Kidney tubule cell (primary cell): ENCODE measurements around the gene PSMB2.
"Not testable (repeated sequence)": the region's sequence is repeated elsewhere in the genome, so short reads cannot be mapped to it uniquely, and the experiment has no call there.

Source experiments
- DNase-seq: peaks from one replicate; pipeline ENCODE4 v3.0.0-alpha.2; 2018; ENCODE audit warnings: low spot score

Gene PSMB2

DNA sequence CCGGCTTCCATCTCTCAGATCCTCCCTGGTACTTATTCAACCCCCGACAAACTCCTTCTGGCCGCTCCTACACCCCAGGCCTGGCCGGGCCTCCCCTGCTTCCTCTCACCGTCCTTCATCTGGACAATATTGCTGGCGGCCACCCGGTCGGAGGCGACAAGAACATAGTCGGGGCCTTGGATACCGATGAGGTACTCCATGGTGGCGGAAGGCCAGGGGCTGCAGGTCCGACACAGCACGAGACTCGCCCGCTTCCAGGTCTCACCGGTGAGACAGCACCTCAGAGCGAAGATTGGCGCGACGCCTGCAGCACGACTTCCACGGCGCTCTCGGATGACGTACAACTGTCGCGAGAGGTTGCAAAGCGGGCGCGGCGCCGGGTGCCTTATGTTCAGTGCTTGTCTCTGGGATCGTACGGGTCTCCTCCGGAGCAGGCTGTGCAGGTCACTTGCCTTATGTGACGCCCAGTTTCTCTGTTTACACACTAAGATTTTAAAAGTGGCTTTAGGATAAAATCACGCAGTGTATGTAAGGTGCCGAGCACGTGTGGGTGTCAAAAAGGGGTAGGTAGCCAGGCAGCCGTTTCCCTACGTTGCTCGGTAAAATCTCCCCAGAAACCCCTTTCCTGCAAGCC, at the start of gene PSMB2:
PSMB2 (minus strand) TSS at position 294 of the 634 bp plus-strand sequence; CDS start at position 200, 94 bp downstream.
- DNase-seq = peak; percentile 97

DNA sequence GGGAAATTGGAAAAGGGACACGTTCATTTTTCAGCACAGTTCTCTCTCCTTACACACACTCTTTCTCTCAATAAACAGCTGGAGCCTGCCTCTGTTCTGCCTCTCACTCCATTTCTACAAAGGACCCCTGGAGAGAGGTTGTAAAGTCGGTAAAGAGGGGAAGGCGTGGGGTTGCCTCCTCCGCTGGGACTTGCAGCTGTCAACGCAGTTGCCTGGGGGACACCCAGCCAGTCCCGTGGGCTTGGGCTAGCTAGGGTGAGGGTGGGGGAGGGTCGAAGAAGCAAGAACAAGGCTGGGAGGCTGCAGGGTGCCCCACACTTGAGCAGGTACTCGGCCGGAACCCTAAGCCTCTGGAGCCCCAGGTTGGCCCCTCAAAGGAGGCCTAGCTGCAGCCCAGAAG, 49.8 kb upstream of the PSMB2 start:
- no peak for DNase-seq

DNA sequence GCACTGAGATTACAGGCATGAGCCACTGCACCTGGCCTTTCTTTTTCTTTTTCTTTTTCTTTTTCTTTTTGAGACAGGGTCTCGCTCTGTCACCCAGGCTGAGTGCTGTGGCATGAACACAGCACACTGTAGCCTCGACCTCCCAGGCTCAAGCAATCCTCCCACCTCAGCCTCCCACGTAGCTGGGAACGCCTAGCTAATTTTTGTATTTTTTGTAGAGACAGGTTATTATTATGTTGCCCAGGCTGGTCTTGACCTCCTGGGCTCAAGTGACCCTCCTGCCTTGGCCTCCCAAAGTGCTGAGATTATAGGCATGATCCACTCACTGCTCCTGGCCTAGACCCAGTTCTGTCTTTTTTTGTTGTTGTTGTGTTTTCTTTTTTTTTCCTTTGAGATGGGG, 48.8 kb upstream of the PSMB2 start:
- not testable (repeated sequence) for DNase-seq

- no peak for DNase-seq
These were observed 46.8 kb upstream of the PSMB2 start for GRCh38 chr1:35688161-35688560.

DNA sequence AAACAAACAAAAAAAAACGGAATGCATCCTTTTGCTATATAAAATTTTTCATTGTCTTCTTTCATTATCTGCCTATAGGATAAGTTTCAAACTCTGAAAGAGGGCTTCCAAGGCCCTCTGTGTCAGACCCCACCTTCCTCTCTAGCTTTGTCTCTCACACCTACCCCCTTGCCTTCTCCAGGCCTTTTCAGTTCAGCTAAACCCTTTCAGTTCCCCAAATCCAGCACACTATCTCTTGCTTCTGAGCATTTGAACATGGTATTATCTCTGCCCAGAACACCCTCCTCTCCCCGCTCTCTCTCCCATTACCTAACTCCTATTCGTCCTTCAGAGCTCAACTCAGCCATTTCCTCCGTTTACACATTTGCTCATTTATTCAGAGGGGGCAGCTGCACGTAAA, 41.7 kb upstream of the PSMB2 start:
- no peak for DNase-seq

- DNase-seq = no peak
These were observed 38.9 kb upstream of the PSMB2 start for GRCh38 chr1:35680271-35680670.

DNA sequence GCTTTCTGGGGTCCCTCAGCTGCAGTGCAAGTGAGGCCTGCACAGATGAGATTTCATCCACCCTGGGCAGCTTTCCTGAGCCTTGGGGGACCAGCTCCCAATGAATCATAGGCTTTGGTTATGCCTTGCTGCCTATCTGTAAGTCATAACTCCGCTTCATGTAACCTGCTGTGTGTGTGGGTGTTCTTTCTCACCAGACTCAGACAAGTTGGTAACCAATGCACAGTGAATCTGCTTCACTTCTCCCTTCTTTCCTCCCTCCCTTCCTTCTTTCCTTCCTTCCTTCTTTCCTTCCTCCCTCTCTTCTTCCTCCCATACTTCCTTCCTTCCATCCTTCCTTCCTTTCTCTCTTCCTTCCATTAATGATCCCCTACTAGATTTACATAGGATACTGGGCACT, 34.4 kb upstream of the PSMB2 start:
- peak; percentile 69 for DNase-seq

- DNase-seq = no peak
These were observed 32.8 kb upstream of the PSMB2 start for GRCh38 chr1:35674111-35674510.

- no peak for DNase-seq
These were observed 30.8 kb upstream of the PSMB2 start for GRCh38 chr1:35672116-35672515.

DNA sequence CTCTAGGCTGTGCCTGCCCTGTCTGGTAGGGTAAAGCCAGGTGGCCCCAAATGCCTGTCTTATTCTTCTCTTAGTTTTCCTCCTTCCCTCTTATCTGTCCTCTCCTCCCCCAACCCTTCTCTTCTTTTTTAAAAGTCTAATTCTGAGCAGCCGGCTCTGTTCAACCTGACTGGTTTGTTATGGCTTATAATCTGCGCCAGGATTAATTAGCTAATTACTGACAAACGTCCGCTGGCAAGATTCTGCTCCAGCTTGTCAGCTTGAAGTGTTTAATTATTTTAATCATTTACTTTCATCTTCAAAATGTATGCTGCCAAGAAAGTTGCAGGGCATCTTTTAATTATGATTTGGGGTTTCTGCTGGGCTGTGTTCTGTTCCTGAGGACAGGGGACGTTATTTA, 27.2 kb upstream of the PSMB2 start:
- DNase-seq = no peak

DNA sequence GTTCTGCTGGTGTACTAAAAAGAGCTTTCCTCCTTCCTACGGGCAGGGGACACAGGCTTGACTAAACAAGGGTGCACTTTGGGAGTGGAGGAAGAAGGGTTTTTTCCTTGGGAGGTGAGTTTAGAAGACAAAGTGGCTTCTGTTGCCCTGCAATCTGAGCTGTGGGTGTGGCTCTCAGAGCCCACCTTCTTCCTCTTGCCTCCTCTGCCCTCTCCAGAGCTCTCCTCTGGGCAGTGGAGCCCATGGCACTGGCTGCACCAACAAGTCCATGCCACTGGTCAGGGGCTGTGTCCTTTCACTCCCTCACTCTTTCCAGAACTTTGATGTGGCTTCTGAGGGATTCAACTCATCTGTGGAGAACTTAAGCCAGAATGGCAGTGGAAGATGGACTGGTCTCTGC, 25.6 kb upstream of the PSMB2 start:
- DNase-seq = no peak

DNA sequence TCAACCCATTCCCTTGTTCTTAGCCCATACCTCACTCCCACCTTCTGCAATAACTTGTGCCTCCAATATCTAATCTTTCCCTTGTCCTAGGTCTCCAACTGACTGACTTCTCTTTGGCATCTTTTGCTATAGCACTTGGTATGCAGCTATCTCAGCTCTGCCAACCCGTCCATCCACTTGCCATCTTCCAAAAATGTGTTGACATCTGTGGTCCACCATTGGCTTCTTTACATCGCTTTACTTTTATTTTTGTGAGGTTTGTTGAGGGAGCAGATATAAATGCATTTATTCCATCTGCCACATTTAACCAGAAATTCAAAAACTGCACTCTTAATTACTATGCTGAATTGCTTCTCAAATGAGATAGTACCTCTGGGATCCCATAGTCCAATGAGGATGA, 24.9 kb upstream of the PSMB2 start:
- DNase-seq = no peak

DNA sequence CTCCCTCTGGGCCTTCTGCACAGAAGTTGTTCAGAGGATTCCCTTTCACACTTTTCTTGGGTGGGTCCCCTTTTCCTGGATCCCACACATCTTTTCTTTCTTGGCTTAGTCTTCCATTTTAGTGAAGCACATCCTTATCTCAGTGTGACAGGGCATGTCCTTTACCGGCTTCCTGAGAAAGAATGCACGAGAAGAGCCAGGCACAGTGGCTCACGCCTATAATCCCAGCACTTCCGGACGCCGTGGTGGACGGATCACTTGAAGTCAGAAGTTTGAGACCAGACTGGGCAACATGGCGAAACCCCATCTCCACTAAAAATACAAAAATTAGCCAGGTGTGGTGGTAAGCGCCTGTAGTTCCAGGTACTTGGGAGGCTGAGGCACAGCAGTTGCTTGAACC, 22.1 kb upstream of the PSMB2 start:
- DNase-seq = no peak

DNA sequence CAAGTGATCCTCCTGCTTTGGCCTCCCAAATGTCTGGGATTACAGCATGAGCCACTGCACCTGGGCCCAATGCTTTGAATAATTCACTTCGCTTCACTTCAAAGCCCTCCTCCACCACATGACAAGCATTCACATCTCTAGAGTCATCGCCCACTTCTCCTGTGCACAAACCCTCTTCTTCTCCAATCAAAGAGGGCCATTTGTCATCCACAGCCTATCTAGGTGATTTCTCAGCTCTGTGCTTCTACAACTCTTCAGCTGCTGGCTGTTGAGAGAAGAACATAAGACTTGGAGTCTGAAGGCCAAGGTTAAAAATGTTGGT, 20.1 kb upstream of the PSMB2 start:
- DNase-seq = no peak

GRCh38 chr1:35660581-35661473, 19.5 kb upstream of the PSMB2 start:
- peak; percentile 15 for DNase-seq

- no peak for DNase-seq
These were observed 18.3 kb upstream of the PSMB2 start for GRCh38 chr1:35659589-35659988.

- DNase-seq = no peak
These were observed 16.5 kb upstream of the PSMB2 start for GRCh38 chr1:35657851-35658250.

GRCh38 chr1:35656863-35657232, 15.5 kb upstream of the PSMB2 start:
- DNase-seq = no peak

- DNase-seq = no peak
These were observed 15.0 kb upstream of the PSMB2 start for GRCh38 chr1:35656148-35656862.

GRCh38 chr1:35655196-35655595, 13.9 kb upstream of the PSMB2 start:
- DNase-seq = no peak

DNA sequence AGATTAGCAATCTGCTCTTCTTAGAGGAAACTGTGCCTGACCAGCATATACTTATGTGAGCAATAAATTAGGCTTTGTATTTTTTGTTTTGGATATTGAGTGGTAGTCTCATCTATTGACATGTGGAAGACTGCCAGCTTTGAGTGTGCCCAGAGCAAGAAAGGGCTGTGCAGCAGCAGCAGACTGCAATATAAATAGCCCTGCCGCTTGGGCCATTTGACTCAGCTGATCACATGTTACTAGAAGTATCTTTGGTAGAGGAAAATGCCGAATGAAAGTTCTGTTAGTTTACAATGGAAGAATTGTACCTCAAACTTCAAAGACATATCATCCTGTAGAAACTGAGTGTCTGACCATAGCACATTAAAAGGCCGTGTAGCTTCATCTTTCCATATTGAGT, 9.1 kb upstream of the PSMB2 start:
- DNase-seq = no peak

- no peak for DNase-seq
These were observed 4.7 kb upstream of the PSMB2 start for GRCh38 chr1:35646043-35646442.

DNA sequence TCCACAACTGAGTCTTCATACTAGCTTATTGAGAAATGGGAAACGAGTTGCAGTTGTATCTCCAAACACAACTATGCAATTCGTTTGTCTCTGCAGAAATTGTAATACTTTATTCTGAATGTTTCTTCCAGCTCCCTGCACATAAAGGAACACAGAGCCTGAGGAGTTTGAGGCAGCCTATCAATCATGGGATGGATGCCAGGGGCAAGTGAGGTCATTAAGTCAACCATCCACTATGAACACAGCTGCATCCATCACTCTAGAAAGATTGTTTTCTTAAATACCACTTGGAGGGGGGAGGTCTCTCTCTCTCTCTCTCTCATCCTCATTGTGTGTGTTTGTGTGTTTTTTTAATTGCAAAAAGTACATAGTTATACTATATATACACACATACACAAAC, 2.9 kb upstream of the PSMB2 start:
- no peak for DNase-seq
